ENCODE measurements around the gene LSAMP. TPM values are rescaled to one million over a fixed set of nuclear protein-coding genes. Genes with fewer than 3 reads are reported as not detected.
A peak's percentile ranks its signal among the peaks of the same experiment; 100 is the strongest.

The LSAMP gene
- total RNA-seq, 1 experiment from 2014 or later, result 0.15 TPM

GRCh38 chr3:115766587-115767482, 678.5 kb downstream of the LSAMP start:
- BruUV-seq (replicated peaks), result no TSS peak
- no peaks in the 10 kb centered on the region for H3K36me3 ChIP-seq (ENCODE audit: low read depth, low read length)
- no peaks in the 10 kb centered on the region for H3F3A ChIP-seq (ENCODE audit: low read length, unreplicated experiment)
- ChIA-PET CTCF (no interaction called here), POLR2A (ENCODE audit: unreplicated experiment) (no interaction called here)
- ATAC-seq, result peak; percentile 61
- intact Hi-C loops (cut with micrococcal nuclease), result no loop called here
- no peak overlapping the region for H3K9ac ChIP-seq (ENCODE audit: low read length)
- peak; percentile 36 for DNase-seq
- H3K4me2 ChIP-seq (ENCODE audit: low read length), result no peak overlapping the region
- H3K27me3 ChIP-seq (ENCODE audit: low read length), result no peaks in the 10 kb centered on the region
- H3K4me1 ChIP-seq (ENCODE audit: insufficient read depth, low read length), result no peaks in the 10 kb centered on the region
- TF ChIP-seq EZH2 (IDR thresholded peaks at IDR 0.05; ENCODE audit: low read length, unreplicated experiment) (no peak), CTCF (conservative IDR thresholded peaks at IDR 0.05; ENCODE audit: low read depth, low read length) (no peak), EZH2phosphoT487 (IDR thresholded peaks at IDR 0.05; ENCODE audit: borderline replicate concordance, low read length) (no peak)
- H3K27ac ChIP-seq (ENCODE audit: low read length), result no peak overlapping the region
- H3K79me2 ChIP-seq (ENCODE audit: low read length), result no peaks in the 10 kb centered on the region
- H3K9me2 ChIP-seq (replicated peaks; ENCODE audit: low read length), result no peaks in the 10 kb centered on the region
- H2AFZ ChIP-seq (ENCODE audit: low read length), result no peak overlapping the region
- no peaks in the 10 kb centered on the region for H3K9me3 ChIP-seq (ENCODE audit: low read length)
- no peaks in the 10 kb centered on the region for H4K20me1 ChIP-seq (ENCODE audit: low read length)
- no peak overlapping the region for H3K4me3 ChIP-seq (ENCODE audit: low read length)

GRCh38 chr3:115761927-115762305, 683.4 kb downstream of the LSAMP start:
- H3K4me1 ChIP-seq (ENCODE audit: insufficient read depth, low read length), result no peaks in the 10 kb centered on the region
- no peaks in the 10 kb centered on the region for H3K9me2 ChIP-seq (replicated peaks; ENCODE audit: low read length)
- H3K36me3 ChIP-seq (ENCODE audit: low read depth, low read length), result no peaks in the 10 kb centered on the region
- no peak overlapping the region for H3K4me3 ChIP-seq (ENCODE audit: low read length)
- POLR2A ChIA-PET (ENCODE audit: unreplicated experiment), result no interaction called here
- no peak for DNase-seq
- intact Hi-C loops (cut with micrococcal nuclease), result no loop called here
- no peaks in the 10 kb centered on the region for H3F3A ChIP-seq (ENCODE audit: low read length, unreplicated experiment)
- H2AFZ ChIP-seq (ENCODE audit: low read length), result no peak overlapping the region
- TF ChIP-seq CTCF (conservative IDR thresholded peaks at IDR 0.05; ENCODE audit: low read depth, low read length) (no peak), EZH2phosphoT487 (IDR thresholded peaks at IDR 0.05; ENCODE audit: borderline replicate concordance, low read length) (no peak), EZH2 (IDR thresholded peaks at IDR 0.05; ENCODE audit: low read length, unreplicated experiment) (no peak)
- CTCF ChIA-PET, result no interaction called here
- no peaks in the 10 kb centered on the region for H3K9me3 ChIP-seq (ENCODE audit: low read length)
- ATAC-seq, result no peak
- no peak overlapping the region for H3K27ac ChIP-seq (ENCODE audit: low read length)
- H3K27me3 ChIP-seq (ENCODE audit: low read length), result no peaks in the 10 kb centered on the region
- no peak overlapping the region for H3K4me2 ChIP-seq (ENCODE audit: low read length)
- H3K9ac ChIP-seq (ENCODE audit: low read length), result no peak overlapping the region
- no TSS peak for BruUV-seq (replicated peaks)
- no peaks in the 10 kb centered on the region for H4K20me1 ChIP-seq (ENCODE audit: low read length)
- H3K79me2 ChIP-seq (ENCODE audit: low read length), result no peaks in the 10 kb centered on the region

GRCh38 chr3:115760716-115761115, 684.6 kb downstream of the LSAMP start:
- ATAC-seq (no peak), DNase-seq (no peak)
- H3K36me3 ChIP-seq (ENCODE audit: low read depth, low read length), result no peaks in the 10 kb centered on the region
- BruUV-seq (replicated peaks), result no TSS peak
- no peak overlapping the region for H3K4me3 ChIP-seq (ENCODE audit: low read length)
- intact Hi-C loops (cut with micrococcal nuclease), result no loop called here
- TF ChIP-seq CTCF (conservative IDR thresholded peaks at IDR 0.05; ENCODE audit: low read depth, low read length), result no peak
- no peak overlapping the region for H2AFZ ChIP-seq (ENCODE audit: low read length)
- no peaks in the 10 kb centered on the region for H3K9me3 ChIP-seq (ENCODE audit: low read length)
- no peaks in the 10 kb centered on the region for H3K27me3 ChIP-seq (ENCODE audit: low read length)
- H3F3A ChIP-seq (ENCODE audit: low read length, unreplicated experiment), result no peaks in the 10 kb centered on the region
- H3K79me2 ChIP-seq (ENCODE audit: low read length), result no peaks in the 10 kb centered on the region
- ChIA-PET CTCF (no interaction called here), POLR2A (ENCODE audit: unreplicated experiment) (no interaction called here)
- H3K9me2 ChIP-seq (replicated peaks; ENCODE audit: low read length), result no peaks in the 10 kb centered on the region
- no peaks in the 10 kb centered on the region for H3K4me1 ChIP-seq (ENCODE audit: insufficient read depth, low read length)
- no peak overlapping the region for H3K4me2 ChIP-seq (ENCODE audit: low read length)
- H4K20me1 ChIP-seq (ENCODE audit: low read length), result no peaks in the 10 kb centered on the region
- H3K27ac ChIP-seq (ENCODE audit: low read length), result no peak overlapping the region
- H3K9ac ChIP-seq (ENCODE audit: low read length), result no peak overlapping the region

Measured in PC-3 (cell line).